Measurements from ENCODE around the gene PTPRD.

PTPRD gene

DNA sequence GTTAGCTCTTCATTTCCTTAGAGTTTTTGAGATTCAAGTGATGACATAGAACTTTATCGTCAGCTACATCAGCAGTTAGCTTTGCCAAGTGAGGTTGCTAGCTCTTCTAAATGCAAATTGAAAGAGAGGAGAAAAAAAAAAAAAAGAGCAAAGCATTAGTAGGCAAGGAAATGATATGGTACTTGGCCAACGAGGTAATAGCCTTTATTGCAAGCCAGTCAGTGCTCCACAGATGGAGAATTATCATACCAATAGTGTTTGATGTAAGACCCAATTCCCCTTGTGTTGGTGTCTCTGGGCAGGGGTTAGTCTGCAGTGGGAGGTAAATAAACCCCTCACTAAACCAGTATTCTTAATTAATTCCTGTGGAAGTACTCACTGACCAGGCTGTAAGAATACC lies 992.1 kb downstream of the PTPRD start:
- DNase-seq (ENCODE audit: low spot score), result no peak
- no peak for FAIRE-seq

DNA sequence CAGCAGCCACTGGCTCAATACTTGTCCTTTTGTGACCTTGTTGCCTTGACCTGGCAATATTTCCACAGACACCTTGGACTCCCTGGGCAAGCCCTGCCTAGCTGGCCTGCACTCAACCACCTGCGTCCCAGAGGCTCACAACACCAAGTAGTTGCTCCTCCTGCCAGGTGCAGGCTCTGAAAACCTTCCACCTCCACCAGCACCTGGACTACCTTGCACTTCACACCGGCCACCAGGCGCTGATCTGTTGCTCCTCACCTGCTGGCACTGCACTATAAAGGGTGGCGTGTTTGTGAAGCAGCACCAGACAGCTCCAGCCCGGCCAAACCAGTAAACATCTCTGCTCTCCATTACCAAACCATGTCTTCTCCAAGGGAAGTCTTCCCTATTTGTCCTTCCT lies 997.7 kb downstream of the PTPRD start:
- FAIRE-seq (no peak), DNase-seq (ENCODE audit: low spot score) (no peak)

DNA sequence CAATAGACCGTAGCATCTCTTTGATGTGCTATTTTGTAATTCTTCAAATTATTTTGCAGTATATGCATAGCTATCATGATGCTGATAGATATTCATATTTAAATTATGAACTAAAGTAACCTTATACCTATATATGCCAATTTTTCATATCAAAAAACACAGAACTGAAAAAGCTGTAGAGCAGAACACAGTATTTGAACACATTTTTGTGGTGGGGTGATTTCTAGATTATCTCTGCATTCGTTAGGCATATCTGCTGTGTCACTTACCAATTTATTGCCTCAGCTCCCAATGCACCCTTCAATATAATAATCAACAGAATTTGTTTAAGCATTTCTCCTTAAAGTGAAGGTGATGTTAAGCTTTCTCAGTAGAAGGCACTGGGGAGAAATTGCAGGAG lies 998.2 kb downstream of the PTPRD start:
- no peak for DNase-seq (ENCODE audit: low spot score)
- FAIRE-seq, result no peak

DNA sequence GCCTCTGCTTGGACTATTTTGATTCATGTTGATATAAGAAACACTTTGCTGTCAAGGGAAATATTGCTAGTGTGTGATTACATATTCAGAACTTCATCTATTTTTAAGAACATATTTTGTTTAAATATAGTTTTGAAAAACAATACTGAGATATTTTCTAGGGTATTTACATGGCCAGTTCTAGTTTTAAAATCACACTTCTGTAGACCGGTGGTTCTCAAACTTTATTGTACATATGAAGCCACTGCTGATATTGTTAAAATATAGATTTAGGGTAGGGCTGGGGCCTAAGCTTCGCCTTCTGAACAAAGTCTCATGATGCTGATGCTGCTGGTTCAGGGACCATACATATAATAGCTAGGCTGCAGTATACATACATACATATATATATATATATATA lies 1000.0 kb downstream of the PTPRD start:
- FAIRE-seq (no peak), DNase-seq (ENCODE audit: low spot score) (no peak)

DNA sequence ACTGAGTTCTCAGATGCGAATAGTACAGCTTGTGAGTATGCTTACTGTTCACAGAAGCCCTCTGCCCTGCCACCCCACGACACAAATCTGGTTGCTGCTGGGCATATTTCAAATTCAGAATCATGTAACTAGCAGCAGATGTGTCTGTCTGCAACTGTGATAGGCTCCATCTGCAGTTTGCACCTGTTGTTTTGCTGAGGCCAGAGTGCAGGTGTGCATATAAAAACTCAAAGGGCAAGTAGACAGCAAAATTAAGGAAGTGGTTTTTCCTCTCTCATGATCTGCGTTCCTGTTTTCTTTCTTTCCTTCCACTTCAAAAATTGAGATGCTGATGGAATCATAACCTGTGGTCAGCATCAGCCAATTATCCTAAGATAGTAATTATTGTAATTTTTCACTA lies 1000.5 kb downstream of the PTPRD start:
- DNase-seq (ENCODE audit: low spot score), result no peak
- no peak for FAIRE-seq

DNA sequence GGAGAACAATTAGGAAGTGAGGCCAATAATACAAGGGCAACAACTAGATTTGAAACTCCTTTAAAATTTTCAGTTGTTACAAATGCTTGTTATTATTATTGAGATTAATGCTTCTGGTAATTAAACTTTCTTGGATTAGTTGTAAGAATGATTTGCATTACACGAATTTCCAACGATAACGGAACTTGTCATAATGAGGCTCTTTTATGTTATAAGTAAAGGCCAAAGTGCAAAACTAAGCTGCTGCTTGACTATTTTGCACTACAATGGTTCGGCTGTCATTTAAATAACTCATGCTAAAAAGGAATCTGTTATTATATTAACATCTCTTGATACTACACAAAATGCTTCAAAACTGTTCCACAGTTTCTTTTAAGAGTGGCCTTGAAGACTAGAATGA lies 1007.1 kb downstream of the PTPRD start:
- FAIRE-seq, result no peak
- no peak for DNase-seq (ENCODE audit: low spot score)

DNA sequence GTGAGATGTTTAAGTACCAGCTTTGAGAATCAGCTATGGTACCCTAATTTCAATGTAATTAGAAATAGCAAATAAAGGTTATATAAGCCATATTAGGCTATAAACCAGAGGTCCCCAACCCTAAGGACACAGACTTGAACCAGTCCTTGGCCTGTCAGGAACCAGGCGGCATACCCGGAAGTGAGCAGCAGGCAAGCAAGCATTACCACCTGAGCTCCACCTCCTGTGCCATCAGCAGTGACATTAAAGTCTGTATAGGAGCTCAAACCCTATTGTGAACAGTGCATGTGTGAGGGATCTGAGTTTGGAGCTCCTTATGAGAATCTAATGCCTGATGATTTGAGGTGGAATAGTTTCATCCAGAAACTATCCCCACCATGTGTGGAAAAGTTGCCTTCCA lies 1009.5 kb downstream of the PTPRD start:
- FAIRE-seq, result no peak
- no peak for DNase-seq (ENCODE audit: low spot score)

DNA sequence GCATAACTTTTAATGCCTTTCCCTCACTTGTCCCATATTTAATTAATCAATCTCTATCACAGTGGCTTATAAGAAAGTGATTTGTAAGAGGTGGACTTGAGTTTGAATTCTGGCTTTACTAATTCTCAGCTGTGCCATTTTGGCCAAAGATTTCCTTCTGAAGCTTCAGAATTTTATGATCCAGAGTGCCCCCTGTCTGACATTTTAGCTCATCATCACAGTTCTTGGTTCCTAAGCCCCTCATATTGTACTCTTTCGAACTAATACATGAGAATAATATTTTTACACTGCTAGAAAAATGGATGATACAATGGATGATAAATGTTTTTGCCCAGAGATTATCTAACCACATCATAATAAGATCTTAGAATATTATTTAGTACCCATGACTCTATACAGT lies 1014.1 kb downstream of the PTPRD start:
- no peak for DNase-seq (ENCODE audit: low spot score)

DNA sequence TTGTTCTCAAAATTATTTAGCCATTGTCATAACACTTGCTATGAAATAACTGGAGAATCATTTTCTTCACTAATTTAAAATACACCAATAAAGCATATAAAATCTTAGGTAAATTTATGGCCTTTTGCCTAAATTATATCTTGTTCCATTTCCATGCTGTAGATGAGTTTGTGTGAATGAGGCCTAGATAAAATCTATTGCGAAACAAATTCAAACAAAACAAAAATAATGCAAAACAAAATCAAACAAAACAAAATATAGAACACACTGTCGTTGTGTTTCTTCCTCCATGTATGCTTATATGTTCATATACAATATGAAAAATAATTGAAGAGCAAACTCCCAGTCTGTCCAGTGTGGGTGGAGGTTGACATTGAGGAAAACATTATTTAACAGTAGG lies 1020.7 kb downstream of the PTPRD start:
- DNase-seq (ENCODE audit: low spot score) (no peak), FAIRE-seq (no peak)

More for the DNA sequence above, 1014.1 kb downstream of the PTPRD start:
- no peak for FAIRE-seq

DNA sequence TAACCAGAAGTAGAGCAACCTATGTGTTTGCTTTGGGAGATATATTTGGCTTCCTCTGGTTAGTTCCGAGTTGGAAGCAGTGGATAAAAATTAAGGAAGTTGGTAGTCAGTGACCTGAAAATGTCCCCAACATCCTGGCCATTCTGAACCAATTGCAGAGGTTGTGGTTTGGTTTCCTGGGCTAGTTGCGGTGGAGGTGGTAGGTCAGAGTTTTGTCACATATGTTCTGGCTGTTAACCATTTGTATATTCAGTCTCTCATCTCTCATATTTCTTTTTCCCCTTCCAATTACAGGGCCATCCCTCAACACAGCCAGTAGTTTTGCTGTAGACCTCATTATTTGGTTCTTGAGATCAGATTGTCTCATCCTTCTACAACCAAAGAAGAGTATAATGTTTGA lies 1026.9 kb downstream of the PTPRD start:
- no peak for DNase-seq (ENCODE audit: low spot score)
- FAIRE-seq, result no peak

DNA sequence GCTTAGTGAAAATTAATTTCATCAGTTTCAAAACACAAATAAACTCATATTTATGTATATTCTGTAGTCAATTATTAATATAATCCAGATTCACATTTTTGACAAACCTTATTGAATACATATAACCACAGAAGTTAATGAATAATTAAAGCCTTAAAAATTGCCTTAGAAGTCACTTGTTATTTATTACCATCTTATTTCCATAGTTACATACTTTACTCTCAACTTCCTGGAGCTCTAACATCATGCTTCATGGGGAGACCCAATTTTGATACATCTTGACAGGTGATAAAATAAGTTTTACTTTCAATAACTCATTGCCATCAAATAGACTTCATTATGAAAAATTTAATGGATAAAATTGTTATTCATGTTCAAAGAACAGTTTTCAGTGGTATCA lies 1038.7 kb downstream of the PTPRD start:
- FAIRE-seq, result no peak
- no peak for DNase-seq (ENCODE audit: low spot score)

DNA sequence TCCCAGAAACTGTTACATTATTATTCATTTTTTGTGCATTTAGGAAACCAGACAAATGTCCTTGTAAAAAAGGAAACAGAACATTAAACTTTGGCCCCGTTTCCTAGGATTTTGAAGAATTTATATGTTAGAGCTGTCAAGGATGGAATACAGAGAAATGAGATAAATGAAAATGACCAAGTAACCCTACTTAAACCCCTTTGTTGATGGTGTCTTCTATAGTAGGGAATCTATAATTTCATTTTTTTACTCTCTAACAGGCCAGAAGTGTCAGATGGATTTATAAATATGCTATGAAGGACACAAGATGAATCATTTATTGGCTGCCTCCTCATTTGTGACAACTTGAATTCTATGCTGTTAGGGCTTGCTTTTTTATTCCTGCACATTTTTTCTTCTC lies 1047.1 kb downstream of the PTPRD start:
- FAIRE-seq, result no peak
- no peak for DNase-seq (ENCODE audit: low spot score)

DNA sequence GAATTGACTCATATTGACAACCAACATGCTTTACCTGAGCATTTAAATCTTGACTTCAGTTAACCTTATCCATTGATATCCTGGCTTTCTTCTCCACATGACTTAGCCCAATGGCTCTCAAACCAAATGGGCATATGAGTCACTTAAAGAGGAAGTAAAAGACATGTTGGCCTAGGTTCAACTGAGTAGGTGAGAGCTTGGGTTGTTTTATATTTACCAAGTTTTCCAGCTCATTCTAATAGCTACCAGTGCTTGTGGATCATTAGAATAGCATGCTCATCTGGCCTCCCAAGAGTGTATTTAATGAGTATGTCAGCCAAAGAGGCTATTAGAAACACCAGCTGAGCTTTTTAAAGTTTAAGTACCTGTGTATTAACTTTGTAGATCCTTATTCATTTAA lies 1049.0 kb downstream of the PTPRD start:
- DNase-seq (ENCODE audit: low spot score), result no peak
- FAIRE-seq, result no peak

DNA sequence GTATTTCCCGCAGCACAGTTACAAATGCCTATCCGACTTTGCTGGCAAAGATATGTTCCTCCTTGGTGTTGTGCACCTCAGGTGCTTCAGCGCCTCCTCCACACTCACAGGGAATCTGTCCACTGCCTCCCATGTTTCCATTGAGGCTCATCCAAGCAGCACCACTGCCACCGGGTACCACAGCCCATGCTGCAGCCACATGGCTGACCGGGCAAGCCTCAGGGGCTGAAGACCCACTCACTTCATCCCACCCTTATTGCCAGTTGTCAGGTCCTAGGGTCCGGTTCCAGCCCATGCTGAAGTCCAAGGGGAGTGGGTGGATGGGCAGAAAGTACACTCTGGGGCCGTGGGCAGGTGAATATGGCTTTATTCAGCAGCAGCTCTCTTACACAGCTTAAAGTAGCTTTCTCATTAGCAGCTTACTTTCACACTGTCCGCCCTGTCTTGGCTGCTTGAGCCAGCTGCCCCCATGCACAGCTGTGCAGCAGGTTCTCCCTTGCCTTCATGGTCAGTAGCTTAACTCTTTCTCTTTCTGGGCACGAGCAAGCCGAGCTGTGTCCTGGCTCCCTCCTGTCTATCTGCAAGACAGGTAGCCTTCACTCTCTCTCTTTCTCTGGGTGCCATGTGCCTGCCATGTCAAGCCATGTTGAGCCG lies 1052.3 kb downstream of the PTPRD start:
- DNase-seq (ENCODE audit: low spot score) (no peak), FAIRE-seq (no peak)

DNA sequence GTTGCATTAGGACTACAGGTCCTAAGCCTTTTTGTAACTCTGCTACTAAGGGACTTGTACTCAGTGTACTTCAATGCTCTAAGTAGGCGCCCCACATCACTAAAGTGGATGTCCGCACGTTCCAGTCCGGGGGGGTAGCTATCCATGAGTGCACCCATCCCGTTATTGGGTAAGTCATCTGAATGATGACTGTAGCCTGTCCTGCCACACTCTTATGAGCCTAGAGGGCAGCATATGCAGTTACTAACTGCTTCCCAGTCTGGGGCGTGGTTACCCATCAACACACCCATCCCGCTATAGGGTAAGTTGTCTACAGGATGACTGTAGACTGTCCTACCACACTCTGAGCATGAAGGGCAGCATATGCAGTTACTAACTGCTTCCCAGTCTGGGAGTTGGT lies 1053.9 kb downstream of the PTPRD start:
- FAIRE-seq (no peak), DNase-seq (ENCODE audit: low spot score) (no peak)

DNA sequence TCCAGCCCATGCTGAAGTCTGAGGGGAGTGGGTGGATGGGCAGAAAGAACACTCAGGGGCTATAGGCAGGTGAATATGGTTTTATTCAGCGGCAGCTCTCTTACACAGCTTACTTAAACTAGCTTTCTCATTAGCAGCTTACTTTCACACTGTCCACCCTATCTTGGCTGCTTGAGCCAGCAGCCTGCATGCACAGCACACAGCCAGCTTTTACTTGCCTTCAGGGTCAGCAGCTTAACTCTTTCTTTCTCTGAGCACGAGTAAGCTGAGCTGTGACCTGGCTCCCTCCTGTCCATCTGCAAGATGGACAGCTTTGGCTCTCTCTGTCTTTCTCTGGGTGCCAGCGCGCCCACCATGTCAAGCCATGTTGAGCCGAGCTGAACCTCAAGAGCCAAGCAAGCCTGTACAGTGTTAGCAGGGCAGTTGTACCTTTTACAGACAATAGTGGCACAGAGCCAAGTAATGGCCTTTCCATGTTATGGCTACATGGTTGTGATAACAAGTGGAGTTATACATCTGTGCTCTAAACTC lies 1054.9 kb downstream of the PTPRD start:
- DNase-seq (ENCODE audit: low spot score), result no peak
- FAIRE-seq, result no peak

DNA sequence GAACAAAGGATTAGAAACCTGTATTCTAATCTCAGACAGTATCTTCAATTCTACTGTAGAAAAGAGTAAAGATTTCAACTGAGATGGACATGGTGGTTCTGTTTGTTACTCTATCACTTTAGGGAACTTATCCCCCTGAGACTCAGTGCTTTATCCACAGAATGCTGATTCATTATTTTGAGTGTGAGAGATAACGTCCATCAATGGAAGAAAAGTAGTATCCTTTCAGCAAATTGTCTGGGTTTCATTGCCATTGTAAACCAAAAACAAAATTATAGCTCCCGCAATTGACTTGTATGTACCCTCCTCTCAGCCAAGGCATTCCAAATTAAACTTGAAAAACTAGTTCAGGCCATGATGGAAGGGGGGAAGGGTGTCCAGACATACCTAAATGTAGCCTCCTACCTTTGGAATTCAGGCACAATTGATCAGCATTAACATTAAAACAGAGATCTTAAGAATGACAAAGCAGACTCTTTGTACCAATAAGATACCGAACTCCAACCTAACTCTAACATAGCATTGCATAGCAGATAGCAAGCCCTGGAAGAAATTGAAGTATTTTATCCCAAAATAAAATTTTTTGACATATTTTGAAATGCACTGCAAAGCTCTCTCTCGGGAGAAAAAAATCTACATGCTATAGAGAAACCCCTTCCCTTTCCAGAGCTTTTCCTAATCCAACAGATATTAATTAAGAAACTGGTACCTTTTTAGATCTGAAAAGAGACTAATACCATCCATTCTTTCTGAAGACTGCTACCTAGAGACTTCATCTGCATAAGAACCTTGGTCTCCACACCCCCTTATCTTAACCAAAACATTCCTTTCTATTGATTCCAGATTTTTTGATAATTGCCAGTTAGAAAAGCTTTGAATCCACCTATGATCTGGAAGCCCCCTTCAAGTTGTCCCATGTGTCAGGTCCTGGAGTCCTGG lies 1055.7 kb downstream of the PTPRD start:
- FAIRE-seq (no peak), DNase-seq (ENCODE audit: low spot score) (no peak)

DNA sequence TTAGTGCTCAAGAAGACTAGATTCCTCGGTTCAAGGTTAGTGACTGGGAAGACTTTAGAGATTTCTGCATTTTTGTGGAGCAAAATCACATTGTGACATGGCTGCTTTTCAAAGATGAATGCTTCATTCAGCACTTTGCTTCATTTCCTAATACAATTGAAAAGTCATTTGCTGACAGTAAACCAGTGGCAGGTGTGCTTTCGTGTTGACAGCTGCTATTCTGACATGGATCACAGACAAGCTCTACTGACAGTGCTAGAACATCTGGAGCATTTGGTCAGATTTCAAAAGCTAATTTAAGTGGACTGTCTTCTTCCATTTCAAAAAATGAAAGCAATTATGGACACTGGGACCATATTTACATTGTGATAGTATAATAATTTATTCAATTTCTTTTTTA lies 1060.1 kb downstream of the PTPRD start:
- no peak for DNase-seq (ENCODE audit: low spot score)
- FAIRE-seq, result no peak

DNA sequence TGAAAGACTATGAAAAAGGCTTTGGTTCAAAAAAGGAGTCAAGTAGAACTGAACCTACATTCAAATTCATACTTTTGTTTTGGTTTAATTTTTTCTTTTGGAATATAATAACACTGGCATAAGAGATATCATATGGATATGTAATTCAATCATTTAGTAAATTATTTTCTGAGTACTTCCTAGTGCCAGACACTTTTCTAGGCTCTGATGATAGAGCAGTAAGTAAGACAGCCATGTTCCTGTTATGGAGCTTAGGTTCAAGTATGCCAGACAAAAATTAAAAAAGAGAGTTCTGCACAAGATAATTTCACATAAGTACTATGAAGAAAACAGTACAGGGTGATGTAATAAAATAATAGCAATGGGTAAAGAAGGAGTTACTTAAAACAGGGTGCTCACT lies 1074.0 kb downstream of the PTPRD start:
- DNase-seq (ENCODE audit: low spot score) (no peak), FAIRE-seq (no peak)

DNA sequence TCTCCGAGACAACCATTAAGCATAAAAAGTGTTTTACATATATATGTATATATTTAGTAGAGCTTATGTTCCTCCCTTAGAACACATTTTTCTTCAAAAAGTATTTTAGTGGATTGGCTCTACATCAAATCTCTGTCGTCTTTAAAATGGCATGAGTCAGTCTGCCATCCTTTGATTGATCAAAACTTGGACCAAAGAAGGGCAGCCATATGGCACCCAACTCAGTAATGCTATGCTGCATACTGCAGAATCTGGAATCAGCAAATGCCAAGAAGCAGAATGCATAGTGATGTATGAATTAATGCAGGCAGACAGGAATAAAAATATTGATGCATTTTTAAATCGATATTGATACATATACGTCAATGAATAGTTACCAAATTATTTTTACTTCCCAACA lies 1074.4 kb downstream of the PTPRD start:
- no peak for FAIRE-seq
- DNase-seq (ENCODE audit: low spot score), result no peak

DNA sequence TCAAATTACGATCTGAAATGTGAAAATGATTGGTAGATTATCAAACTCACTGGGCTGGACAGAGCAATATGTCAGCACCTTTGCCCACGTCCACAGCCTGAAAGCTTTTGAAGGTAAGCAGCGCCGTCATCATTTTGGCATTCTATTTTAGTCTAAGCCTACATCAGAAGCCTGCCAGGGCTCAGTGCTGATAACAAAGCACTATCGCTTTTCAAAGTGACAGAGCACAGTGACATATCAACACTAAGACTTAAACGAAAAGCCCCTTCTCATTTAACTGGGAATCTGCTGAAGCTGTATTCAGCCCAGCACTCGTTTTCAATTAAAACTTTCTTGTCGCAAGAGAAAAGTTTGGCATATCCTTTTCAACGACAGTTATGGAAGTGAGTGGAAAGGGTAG lies 1076.3 kb downstream of the PTPRD start:
- no peak for FAIRE-seq
- no peak for DNase-seq (ENCODE audit: low spot score)

DNA sequence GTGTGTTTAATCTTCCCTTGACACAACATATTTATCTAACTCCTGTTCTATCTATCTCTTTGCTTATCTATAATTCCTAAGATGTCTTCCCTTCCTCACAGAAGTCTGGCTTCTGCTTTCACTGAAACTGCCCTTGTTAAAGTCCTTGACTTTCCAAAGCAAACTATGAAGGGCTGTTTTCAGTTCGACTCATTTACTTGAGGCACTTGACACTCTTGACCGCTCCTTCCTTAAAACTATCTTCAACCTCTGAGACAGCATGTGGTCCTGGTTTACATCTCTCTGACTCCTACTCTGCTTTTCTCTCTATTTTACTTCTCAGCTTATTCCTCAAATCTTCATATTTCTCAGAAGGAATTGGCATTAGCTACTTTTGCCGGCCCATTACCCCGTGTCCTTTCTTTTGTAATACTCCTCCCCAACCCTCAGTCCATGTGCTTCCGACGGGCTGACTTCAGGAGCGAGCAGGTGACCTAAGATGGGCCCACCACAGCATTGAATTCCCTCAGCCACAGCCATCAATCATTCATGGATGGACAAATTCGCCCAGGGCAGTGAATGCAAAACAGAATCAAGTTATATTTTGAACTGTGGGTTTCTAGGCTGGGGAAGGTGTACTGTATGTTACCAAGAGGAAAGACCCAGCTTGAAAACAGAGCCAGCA lies 1089.2 kb downstream of the PTPRD start:
- DNase-seq (ENCODE audit: low spot score) (no peak), FAIRE-seq (no peak)
